Endothelial cell of umbilical vein (primary cell): ENCODE measurements around the gene ZSCAN25. TPM values are rescaled to one million over a fixed set of nuclear protein-coding genes. Genes with fewer than 3 reads are reported as not detected.

Experiments used
- BruUV-seq: library from RNA; stranded (reverse); fragments of 400-500 nt; replicated peaks from 2 replicates; lab custom pipeline; 2021; lab: Mats Ljungman, UMichigan
- CTCF ChIA-PET: fragments of 300-600, 350-600 bp; sonication (Branson Sonifier 250); formaldehyde crosslinking; loops from one replicate; lab custom pipeline; 2021; ENCODE audit warnings: antibody characterized with exemption, inconsistent platforms; lab: Charles Lee
- POLR2A ChIA-PET: fragments of 300-600, 350-600 bp; sonication (Branson Sonifier 250); formaldehyde crosslinking; loops from one replicate; lab custom pipeline; 2021; ENCODE audit warnings: antibody characterized with exemption, inconsistent platforms; lab: Charles Lee
- DNase-seq: peaks from one replicate; pipeline ENCODE4 v3.0.0-alpha.2; 2011; ENCODE audit warnings: low read depth, low spot score
- FAIRE-seq: peaks from 2 replicates; lab custom pipeline; 2011; peaks lifted over from hg19 to GRCh38; lab: Jason Lieb, UNC
- H2AFZ ChIP-seq: 2 replicates; pipeline ENCODE4 v1.6.0; 2012; ENCODE audit warnings: low read depth, low read length, control low read depth, inconsistent platforms
- H3K27ac ChIP-seq: 2 replicates; pipeline ENCODE4 v1.5.1; 2011; ENCODE audit warnings: low read depth, mild to moderate bottlenecking, control low read depth, low read length, moderate library complexity; ENCODE audit not compliant: insufficient read depth
- H3K27me3 ChIP-seq, 2 experiments: 2 replicates each; pipeline versions ENCODE4 v1.6.0 to v1.6.1; 2011; ENCODE audit warnings: low read length in 2 of 2, mixed read lengths in 1 of 2; ENCODE audit not compliant: control insufficient read depth in 2 of 2, insufficient read depth in 2 of 2
- H3K36me3 ChIP-seq, 2 experiments: 2 replicates in 1 of 2; 3 replicates in 1 of 2; pipeline ENCODE4 v1.5.1; 2011; ENCODE audit warnings: low read length in 2 of 2, mild to moderate bottlenecking in 1 of 2, moderate library complexity in 1 of 2; ENCODE audit not compliant: control insufficient read depth in 2 of 2, insufficient read depth in 2 of 2; ENCODE audit errors: extremely low read depth in 1 of 2
- H3K4me1 ChIP-seq: 3 replicates; pipeline ENCODE4 v1.5.1; 2011; ENCODE audit warnings: mild to moderate bottlenecking, low read length; ENCODE audit not compliant: control insufficient read depth, insufficient read depth; ENCODE audit errors: extremely low read depth
- H3K4me2 ChIP-seq: 2 replicates; pipeline ENCODE4 v1.6.1; 2011; ENCODE audit warnings: low read length, control low read depth, mixed read lengths; ENCODE audit not compliant: insufficient read depth
- H3K4me3 ChIP-seq, 3 experiments: fragments of 200-600 bp in 1 of 3; sonication (generic), shearing (Covaris generic) in 1 of 3; replicated peaks in 1 of 3; 2 replicates each; pipeline ENCODE4 v1.5.1; 2011 to 2016; ENCODE audit warnings: control low read depth in 3 of 3, low read length in 3 of 3, mild to moderate bottlenecking in 2 of 3, inconsistent platforms in 1 of 3, low read depth in 1 of 3, moderate library complexity in 1 of 3; ENCODE audit not compliant: insufficient read depth in 1 of 3
- H3K79me2 ChIP-seq: 2 replicates; pipeline ENCODE4 v1.6.0; 2012; ENCODE audit warnings: low read length, inconsistent platforms; ENCODE audit not compliant: control insufficient read depth, insufficient read depth
- H3K9ac ChIP-seq: replicated peaks from 2 replicates; pipeline ENCODE3; 2011; ENCODE audit warnings: low read length, control low read depth; ENCODE audit not compliant: insufficient read depth; ENCODE audit errors: extremely low read depth
- H3K9me1 ChIP-seq: replicated peaks from 3 replicates; pipeline ENCODE4 v1.6.0; 2011; ENCODE audit warnings: mild to moderate bottlenecking, low read length; ENCODE audit not compliant: control insufficient read depth, insufficient read depth; ENCODE audit errors: extremely low read depth
- H3K9me3 ChIP-seq: replicated peaks from 2 replicates; pipeline ENCODE4 v1.5.1; 2012; ENCODE audit warnings: low read length, inconsistent platforms; ENCODE audit not compliant: control insufficient read depth, insufficient read depth
- H4K20me1 ChIP-seq: replicated peaks from 2 replicates; pipeline ENCODE3; 2011; ENCODE audit warnings: mild to moderate bottlenecking, low read length; ENCODE audit not compliant: control insufficient read depth, insufficient read depth; ENCODE audit errors: extremely low read depth
- EZH2 ChIP-seq: IDR thresholded peaks from 2 replicates; pipeline ENCODE4 v1.6.1; 2012; ENCODE audit warnings: borderline replicate concordance, low read depth, mild to moderate bottlenecking, moderate library complexity, low read length, inconsistent platforms; ENCODE audit not compliant: severe bottlenecking
- FOS ChIP-seq: IDR thresholded peaks from 2 replicates; pipeline ENCODE4 v1.6.1; 2011; ENCODE audit warnings: mild to moderate bottlenecking, low read length, moderate library complexity, borderline replicate concordance; ENCODE audit not compliant: insufficient read depth
- GATA2 ChIP-seq: IDR thresholded peaks from 2 replicates; pipeline ENCODE4 v1.7.0; 2011; ENCODE audit warnings: low read depth, mild to moderate bottlenecking, moderate library complexity, mixed read lengths, low read length; ENCODE audit not compliant: insufficient read length, insufficient read depth
- JUN ChIP-seq: IDR thresholded peaks from 2 replicates; pipeline ENCODE4 v1.6.1; 2011; ENCODE audit warnings: borderline replicate concordance, low read depth; ENCODE audit not compliant: insufficient read length, insufficient read depth
- MYC ChIP-seq: IDR thresholded peaks from one replicate; pipeline ENCODE4 v1.6.1; 2011; ENCODE audit warnings: mild to moderate bottlenecking, low read depth, low read length
- POLR2A ChIP-seq: IDR thresholded peaks from 2 replicates; pipeline ENCODE4 v1.6.1; 2012; ENCODE audit warnings: low read depth, mild to moderate bottlenecking, control low read depth, low read length
- POLR2AphosphoS5 ChIP-seq: IDR thresholded peaks from 2 replicates; pipeline ENCODE4 v1.6.1; 2012; ENCODE audit warnings: low read depth, mild to moderate bottlenecking, control low read depth, low read length, moderate library complexity; ENCODE audit not compliant: insufficient read depth
- dilution Hi-C: fragments of 300-500 bp; cut with MboI; formaldehyde crosslinking; loops from one replicate; pipeline ENCODE4 v1.15.0; 2019; ENCODE audit warnings: low sequenced_read_pairs; ENCODE audit not compliant: extremely low pct_ligation_motif_present
- intact Hi-C: fragments of 100-400 bp; cut with micrococcal nuclease; formaldehyde crosslinking; loops from one replicate; pipeline ENCODE4 v1.10.0; 2022
- polyA plus RNA-seq, 4 experiments: library from polyadenylated mRNA; depleted of rRNA in 3 of 4; stranded (reverse) in 3 of 4; unstranded in 1 of 4; fragments of >200 nt; gene quantifications; 2 replicates each; pipeline versions ENCODE4 v1.2.1 to v1.2.3, GENCODE V29; 2011 to 2012; ENCODE audit warnings: missing spikeins in 1 of 4
- total RNA-seq: library from RNA; stranded (reverse); gene quantifications from 2 replicates; pipeline ENCODE4 v1.2.3, GENCODE V29; 2021
- TF ChIP-seq, protein P1 (sequence below), 2 donors: IDR thresholded peaks; 1 replicate in 1 of 2; 2 replicates in 1 of 2; pipeline ENCODE4 v1.5.1; 2011; ENCODE audit warnings: low read length in 2 of 2, mild to moderate bottlenecking in 2 of 2, moderate library complexity in 2 of 2, control low read depth in 1 of 2, inconsistent platforms in 1 of 2, low read depth in 1 of 2; ENCODE audit not compliant: insufficient read depth in 1 of 2; ENCODE audit errors: extremely low read depth in 1 of 2
- TF ChIP-seq, protein P2 (sequence below): IDR thresholded peaks from 2 replicates; pipeline ENCODE4 v1.6.1; 2011; ENCODE audit not compliant: insufficient read depth, insufficient read length

ZSCAN25 gene
- total and polyA plus RNA-seq, 2 donors (not counting 3 experiments of a cell fraction or from before 2014, with no cell fraction given) = 8.9 to 13.8 TPM

DNA sequence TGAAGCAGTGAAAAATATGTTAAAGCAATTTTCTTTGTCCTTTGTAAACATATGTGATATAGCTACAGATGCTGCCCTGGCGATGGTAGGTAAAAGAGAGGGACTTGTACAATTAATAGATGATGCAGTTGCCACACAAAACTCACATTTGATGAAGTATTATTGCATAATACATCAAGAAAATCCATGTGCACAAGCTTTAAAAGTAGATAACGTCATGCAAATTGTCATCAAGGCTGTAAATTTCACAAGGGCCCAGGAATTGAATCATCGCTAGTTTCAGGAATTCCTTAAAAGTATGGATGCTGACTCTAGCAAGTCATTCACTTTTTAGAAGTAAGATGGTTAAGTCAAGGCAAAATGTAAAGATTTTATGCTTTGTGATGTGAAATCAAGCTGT, 53.0 kb downstream of the ZSCAN25 start:
- DNase-seq = no peak
- H2AFZ ChIP-seq = no peak overlapping the region
- intact Hi-C loops = no loop called here
- no peaks in the 10 kb centered on the region for H3K79me2 ChIP-seq
- H3K36me3 ChIP-seq = no peaks in the 10 kb centered on the region
- TF ChIP-seq POLR2AphosphoS5 = no peak
- TF ChIP-seq, protein P1, sequence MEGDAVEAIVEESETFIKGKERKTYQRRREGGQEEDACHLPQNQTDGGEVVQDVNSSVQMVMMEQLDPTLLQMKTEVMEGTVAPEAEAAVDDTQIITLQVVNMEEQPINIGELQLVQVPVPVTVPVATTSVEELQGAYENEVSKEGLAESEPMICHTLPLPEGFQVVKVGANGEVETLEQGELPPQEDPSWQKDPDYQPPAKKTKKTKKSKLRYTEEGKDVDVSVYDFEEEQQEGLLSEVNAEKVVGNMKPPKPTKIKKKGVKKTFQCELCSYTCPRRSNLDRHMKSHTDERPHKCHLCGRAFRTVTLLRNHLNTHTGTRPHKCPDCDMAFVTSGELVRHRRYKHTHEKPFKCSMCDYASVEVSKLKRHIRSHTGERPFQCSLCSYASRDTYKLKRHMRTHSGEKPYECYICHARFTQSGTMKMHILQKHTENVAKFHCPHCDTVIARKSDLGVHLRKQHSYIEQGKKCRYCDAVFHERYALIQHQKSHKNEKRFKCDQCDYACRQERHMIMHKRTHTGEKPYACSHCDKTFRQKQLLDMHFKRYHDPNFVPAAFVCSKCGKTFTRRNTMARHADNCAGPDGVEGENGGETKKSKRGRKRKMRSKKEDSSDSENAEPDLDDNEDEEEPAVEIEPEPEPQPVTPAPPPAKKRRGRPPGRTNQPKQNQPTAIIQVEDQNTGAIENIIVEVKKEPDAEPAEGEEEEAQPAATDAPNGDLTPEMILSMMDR (IDR thresholded peaks at IDR 0.05; ENCODE audit: extremely low read depth in 1 of 2, insufficient read depth in 1 of 2, low read depth in 1 of 2, low read length in 2 of 2) = no peak
- TF ChIP-seq EZH2 = no peak
- TF ChIP-seq POLR2A = no peak
- no peak for TF ChIP-seq MYC
- TF ChIP-seq, protein P2, sequence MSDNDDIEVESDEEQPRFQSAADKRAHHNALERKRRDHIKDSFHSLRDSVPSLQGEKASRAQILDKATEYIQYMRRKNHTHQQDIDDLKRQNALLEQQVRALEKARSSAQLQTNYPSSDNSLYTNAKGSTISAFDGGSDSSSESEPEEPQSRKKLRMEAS = no peak
- no peak for TF ChIP-seq GATA2
- no peak for TF ChIP-seq FOS
- TF ChIP-seq JUN = no peak
- POLR2A ChIA-PET = no interaction called here
- no peak for FAIRE-seq
- dilution Hi-C loops = no loop called here
- no peak overlapping the region for H3K9ac ChIP-seq
- no TSS peak for BruUV-seq
- no peaks in the 10 kb centered on the region for H3K4me1 ChIP-seq
- no peaks in the 10 kb centered on the region for H3K9me3 ChIP-seq
- H3K9me1 ChIP-seq = no peaks in the 10 kb centered on the region
- H3K4me2 ChIP-seq = no peak overlapping the region
- H3K27me3 ChIP-seq = no peaks in the 10 kb centered on the region
- H4K20me1 ChIP-seq = no peaks in the 10 kb centered on the region
- CTCF ChIA-PET = no interaction called here
- no peak overlapping the region for H3K4me3 ChIP-seq
- no peak overlapping the region for H3K27ac ChIP-seq
